Mesothelial cell of epicardium (in vitro differentiated cells): ENCODE measurements around the gene FMN2. TPM values are rescaled to one million over a fixed set of nuclear protein-coding genes. Genes with fewer than 3 reads are reported as not detected.

Experiments used
- DNase-seq, 2 experiments: peaks; one replicate each; pipeline ENCODE4 v3.0.0; 2021; ENCODE audit warnings: low spot score in 2 of 2; ENCODE audit not compliant: unreplicated experiment in 2 of 2
- H3K27ac Mint-ChIP-seq: 2 replicates; pipeline ENCODE4 v1.8.0; 2021; ENCODE audit warnings: mixed read lengths
- H3K27me3 Mint-ChIP-seq: 2 replicates; pipeline ENCODE4 v1.8.0; 2021; ENCODE audit warnings: low read depth, mixed read lengths
- H3K36me3 Mint-ChIP-seq: 2 replicates; pipeline ENCODE4 v1.8.0; 2021; ENCODE audit warnings: mixed read lengths
- H3K4me1 Mint-ChIP-seq: 2 replicates; pipeline ENCODE4 v1.8.0; 2021; ENCODE audit warnings: mixed read lengths
- H3K4me3 Mint-ChIP-seq: 2 replicates; pipeline ENCODE4 v1.8.0; 2021; ENCODE audit warnings: mild to moderate bottlenecking, moderate library complexity, mixed read lengths
- H3K9me3 Mint-ChIP-seq: 2 replicates; pipeline ENCODE4 v1.8.0; 2021; ENCODE audit warnings: mixed read lengths
- total RNA-seq: library from RNA; stranded (reverse); gene quantifications from 3 replicates; pipeline ENCODE4 v1.2.1, GENCODE V29; 2021
- TF ChIP-seq, protein P1 (sequence below): fragments of 200-600 bp; sonication (generic); IDR thresholded peaks from one replicate; pipeline ENCODE4 v1.5.0; 2021; ENCODE audit warnings: antibody characterized with exemption; ENCODE audit not compliant: unreplicated experiment

The FMN2 gene
- total RNA-seq, 1 donor from 2014 or later: 0.54 TPM

DNA sequence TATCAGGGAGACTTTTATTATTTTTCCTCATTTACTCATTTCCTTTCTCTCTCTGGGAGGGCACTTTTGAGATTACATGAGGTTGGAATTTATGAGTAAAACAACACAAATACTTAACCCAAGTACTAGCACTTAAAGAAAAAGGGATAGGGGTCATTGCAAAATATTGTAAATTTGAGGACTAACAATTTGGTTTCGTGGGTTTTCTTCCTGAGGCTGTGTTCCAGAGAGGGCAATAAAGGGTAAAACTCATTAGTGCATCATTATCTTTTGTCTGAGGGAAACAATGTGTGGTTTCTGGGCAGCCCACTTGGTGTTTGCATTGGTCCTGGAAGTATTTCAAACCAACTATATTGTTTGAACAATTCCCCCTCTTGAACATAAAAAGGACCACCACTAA is 423.8 kb downstream of the FMN2 start:
- H3K4me1 Mint-ChIP-seq: no peaks in the 10 kb centered on the region
- no peak overlapping the region for H3K4me3 Mint-ChIP-seq
- no peak for DNase-seq
- H3K27ac Mint-ChIP-seq: no peak overlapping the region
- H3K36me3 Mint-ChIP-seq: no peaks in the 10 kb centered on the region
- TF ChIP-seq, protein P1, sequence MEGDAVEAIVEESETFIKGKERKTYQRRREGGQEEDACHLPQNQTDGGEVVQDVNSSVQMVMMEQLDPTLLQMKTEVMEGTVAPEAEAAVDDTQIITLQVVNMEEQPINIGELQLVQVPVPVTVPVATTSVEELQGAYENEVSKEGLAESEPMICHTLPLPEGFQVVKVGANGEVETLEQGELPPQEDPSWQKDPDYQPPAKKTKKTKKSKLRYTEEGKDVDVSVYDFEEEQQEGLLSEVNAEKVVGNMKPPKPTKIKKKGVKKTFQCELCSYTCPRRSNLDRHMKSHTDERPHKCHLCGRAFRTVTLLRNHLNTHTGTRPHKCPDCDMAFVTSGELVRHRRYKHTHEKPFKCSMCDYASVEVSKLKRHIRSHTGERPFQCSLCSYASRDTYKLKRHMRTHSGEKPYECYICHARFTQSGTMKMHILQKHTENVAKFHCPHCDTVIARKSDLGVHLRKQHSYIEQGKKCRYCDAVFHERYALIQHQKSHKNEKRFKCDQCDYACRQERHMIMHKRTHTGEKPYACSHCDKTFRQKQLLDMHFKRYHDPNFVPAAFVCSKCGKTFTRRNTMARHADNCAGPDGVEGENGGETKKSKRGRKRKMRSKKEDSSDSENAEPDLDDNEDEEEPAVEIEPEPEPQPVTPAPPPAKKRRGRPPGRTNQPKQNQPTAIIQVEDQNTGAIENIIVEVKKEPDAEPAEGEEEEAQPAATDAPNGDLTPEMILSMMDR: no peak
- H3K9me3 Mint-ChIP-seq: no peaks in the 10 kb centered on the region
- H3K27me3 Mint-ChIP-seq: peaks cover 13% of the 10 kb centered on the region

DNA sequence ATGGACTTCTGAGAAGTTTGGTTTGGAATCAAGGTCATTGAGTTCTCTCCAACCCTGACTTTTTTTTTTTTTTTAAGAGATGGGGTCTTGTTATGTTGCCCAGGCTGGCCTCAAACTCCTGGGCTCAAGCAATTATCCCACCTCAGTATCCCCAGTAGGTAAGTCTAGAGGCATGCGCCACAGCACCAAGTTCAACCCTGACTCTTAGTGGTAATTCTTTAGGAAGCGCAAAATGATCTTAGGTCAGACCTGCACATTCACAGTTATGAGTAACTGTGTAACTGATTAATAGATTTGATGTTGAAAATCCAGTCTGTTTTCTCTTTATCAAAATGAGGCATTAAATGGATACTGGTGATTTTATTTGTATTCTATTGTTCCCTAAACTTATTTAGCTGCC is 424.4 kb downstream of the FMN2 start:
- TF ChIP-seq, protein P1: no peak
- H3K27me3 Mint-ChIP-seq: peaks cover 13% of the 10 kb centered on the region
- H3K27ac Mint-ChIP-seq: no peak overlapping the region
- no peak overlapping the region for H3K4me3 Mint-ChIP-seq
- H3K4me1 Mint-ChIP-seq: no peaks in the 10 kb centered on the region
- H3K36me3 Mint-ChIP-seq: no peaks in the 10 kb centered on the region
- DNase-seq: no peak
- no peaks in the 10 kb centered on the region for H3K9me3 Mint-ChIP-seq

DNA sequence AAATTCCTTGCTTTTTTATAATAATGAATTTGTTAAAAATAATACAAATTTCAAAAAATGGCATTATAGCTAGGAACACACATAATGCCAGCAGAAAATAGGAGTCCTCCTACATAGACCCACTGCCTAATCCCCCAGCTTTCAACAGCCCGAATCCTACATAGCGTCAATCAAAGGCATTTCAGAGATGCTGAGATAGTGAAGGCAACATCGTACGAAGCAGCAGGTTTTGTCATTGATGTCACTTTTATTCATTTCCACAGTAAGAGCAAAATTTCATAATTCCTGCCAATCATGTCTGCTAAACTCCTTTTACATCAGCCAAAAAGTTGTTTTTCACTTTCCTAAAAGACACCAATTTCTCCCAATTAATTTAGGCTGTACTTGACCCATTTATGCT is 426.2 kb downstream of the FMN2 start:
- no peaks in the 10 kb centered on the region for H3K4me1 Mint-ChIP-seq
- H3K27ac Mint-ChIP-seq: no peak overlapping the region
- no peak for DNase-seq
- H3K4me3 Mint-ChIP-seq: no peak overlapping the region
- H3K27me3 Mint-ChIP-seq: peaks cover 13% of the 10 kb centered on the region
- H3K9me3 Mint-ChIP-seq: no peaks in the 10 kb centered on the region
- TF ChIP-seq, protein P1: no peak
- H3K36me3 Mint-ChIP-seq: no peaks in the 10 kb centered on the region

DNA sequence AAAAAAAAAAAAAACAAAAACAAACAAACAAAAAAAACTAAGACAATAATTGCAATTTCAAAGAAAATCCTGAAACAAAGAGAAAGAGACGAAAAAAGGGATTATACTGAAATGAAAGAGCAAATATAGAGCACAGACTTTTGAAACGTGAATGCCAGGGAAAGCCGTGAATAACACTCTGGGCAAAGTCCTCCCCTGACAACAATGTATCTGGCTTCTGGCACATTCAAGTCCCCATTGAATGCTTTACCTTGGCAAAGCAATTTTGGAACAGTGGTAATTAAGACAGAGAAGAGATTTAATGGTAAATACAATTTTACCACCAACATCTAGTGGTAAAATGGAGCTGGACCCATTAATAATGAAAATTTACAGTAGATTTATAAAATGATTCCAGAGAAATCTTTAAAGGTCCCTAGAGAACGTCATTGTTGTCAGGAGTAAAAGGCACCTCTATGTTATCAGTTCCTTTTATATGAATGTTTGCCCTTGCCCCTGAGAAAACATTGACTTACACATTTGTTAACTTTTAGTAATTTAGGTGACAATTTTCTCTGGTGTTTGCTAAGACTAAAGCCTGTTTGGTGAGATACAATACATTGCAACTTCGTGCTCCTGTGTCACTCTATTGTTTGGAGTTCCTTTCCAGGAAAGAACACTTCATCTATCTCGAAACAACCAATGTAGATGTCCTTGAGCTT is 430.6 kb downstream of the FMN2 start:
- TF ChIP-seq, protein P1: no peak
- Mint-ChIP-seq H3K27me3 (peaks cover 7% of the 10 kb centered on the region), H3K27ac (no peak overlapping the region), H3K4me1 (peaks cover 9% of the 10 kb centered on the region), H3K36me3 (no peaks in the 10 kb centered on the region), H3K4me3 (no peak overlapping the region), H3K9me3 (no peaks in the 10 kb centered on the region)
- DNase-seq: no peak

DNA sequence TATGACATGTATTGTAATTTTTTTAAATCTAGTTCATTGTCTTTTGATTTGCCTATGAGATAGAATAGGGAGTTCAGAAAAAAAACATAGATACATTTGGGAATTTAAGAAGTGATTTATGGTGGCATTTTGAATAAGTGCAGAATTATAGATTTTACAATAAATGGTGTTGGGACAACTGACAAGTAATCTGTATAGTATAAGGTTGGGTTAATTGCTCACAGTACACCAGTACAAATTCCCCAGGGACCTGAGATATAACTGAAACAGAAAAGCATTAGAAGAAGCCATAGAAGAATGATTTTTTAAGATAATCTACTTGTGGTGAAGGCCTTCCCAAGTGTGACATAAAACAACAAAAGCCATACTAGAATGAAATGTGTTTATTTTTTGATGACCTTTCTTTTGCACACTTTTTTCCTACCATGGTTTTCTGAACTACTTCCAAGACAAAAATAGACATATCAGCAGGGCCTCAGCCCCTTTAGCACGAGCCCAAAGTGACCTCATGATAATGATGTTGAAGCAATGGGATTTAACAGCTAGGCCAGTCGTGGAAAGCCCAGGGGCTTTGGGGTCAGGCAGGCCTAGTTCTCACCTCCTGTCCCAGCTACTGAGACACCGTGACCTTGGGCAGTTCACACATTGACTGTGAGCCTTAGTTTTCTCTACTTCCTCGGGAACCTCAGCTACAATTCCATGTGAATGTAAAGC is 432.8 kb downstream of the FMN2 start:
- Mint-ChIP-seq H3K27ac (no peak overlapping the region), H3K4me1 (peaks cover 10% of the 10 kb centered on the region), H3K4me3 (no peak overlapping the region), H3K27me3 (no peaks in the 10 kb centered on the region), H3K36me3 (no peaks in the 10 kb centered on the region), H3K9me3 (no peaks in the 10 kb centered on the region)
- TF ChIP-seq, protein P1: no peak
- no peak for DNase-seq
